GM19468 (cell line): ENCODE data around the gene TPM1.
"Not testable (repeated sequence)": the region's sequence is repeated elsewhere in the genome, so short reads cannot be mapped to it uniquely, and the experiment has no call there.

Experiments
- ATAC-seq: cut with Tn5 transposase; IDR thresholded peaks from one replicate; pipeline ENCODE4 v1.9.1; 2021; ENCODE audit warnings: mild to moderate bottlenecking, moderate library complexity, moderate number of reproducible peaks; ENCODE audit not compliant: unreplicated experiment; ENCODE audit errors: extremely low read depth

The TPM1 gene

DNA sequence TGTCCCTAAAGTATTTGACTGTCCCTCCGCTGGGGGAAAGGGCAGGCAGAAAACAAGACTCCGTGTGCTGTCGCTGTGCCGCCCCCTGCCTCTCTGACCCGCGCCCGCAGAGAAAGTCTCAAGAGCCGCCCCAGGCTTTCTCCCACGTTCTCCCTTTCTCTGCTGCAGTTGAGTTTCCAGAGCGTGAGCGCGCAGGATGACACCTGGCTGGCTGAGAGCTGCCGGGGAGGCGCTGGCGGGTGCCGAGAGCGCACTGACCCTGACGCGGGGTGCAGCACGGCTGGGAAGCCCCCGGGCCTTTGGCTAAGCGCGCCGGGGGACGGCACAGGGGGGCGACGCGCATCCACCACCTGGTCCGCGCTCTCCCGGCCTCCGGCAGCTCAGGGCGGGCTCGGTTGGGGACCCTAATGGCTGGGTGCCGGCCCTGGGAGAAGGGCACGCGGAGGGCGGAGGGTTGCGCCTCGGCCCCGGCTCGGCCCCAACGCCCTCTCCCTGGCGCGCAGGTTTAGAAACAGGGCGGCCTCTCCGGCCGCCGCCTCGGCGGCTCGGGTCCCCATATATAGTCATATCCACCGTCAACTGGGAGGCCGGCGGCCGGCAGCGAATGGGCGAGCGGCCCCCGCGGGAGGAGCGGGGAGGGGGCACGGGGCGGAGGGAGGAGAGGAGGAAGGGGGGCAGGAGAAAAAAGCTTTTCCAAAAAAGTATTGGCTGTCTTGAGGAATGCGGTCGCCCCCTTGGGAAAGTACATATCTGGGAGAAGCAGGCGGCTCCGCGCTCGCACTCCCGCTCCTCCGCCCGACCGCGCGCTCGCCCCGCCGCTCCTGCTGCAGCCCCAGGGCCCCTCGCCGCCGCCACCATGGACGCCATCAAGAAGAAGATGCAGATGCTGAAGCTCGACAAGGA lies at the start of gene TPM1:
Gene TPM1, plus strand, starts transcription at position 774 of the 903 bp plus-strand sequence. Its CDS starts 83 bp downstream, at position 857.
- no peak for ATAC-seq

DNA sequence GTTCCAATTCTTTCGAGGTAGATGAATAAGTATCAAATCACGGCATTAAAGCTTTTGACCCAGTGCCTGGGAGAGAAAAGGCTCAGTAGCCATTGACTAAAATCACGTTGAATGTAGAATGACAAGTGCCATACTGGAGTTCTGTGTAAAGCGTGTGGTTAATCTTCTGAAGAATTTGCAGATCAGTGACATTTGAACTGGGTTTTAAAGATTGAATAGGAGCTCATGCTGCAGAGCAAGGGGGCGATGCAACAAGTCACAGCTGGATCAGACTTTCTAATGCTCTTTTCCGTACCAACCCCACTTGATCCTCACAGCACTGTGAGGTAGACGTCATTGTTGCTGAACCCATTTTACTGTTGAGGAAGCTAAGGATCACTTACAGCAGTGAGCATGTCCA lies 49.5 kb upstream of the TPM1 start:
- ATAC-seq = no peak

DNA sequence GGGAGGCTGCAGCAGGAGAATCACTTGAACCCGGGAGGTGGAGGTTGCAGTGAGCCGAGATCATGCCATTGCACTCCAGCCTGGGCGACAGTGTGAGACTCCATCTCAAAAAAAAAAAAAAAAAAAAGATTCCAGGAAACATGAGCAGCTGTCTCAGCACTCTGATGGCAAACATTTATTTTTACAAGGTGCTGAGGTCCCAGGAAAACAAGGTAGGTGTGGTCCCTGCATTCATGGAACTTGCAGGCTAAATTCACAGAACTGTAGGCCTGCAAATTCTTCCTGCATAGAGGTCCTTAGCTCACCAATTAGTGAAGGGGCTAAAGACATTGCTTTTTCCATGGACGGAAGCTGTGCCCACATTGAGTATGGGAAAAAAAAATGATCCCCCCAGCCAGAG lies 48.9 kb upstream of the TPM1 start:
- not testable (repeated sequence) for ATAC-seq

DNA sequence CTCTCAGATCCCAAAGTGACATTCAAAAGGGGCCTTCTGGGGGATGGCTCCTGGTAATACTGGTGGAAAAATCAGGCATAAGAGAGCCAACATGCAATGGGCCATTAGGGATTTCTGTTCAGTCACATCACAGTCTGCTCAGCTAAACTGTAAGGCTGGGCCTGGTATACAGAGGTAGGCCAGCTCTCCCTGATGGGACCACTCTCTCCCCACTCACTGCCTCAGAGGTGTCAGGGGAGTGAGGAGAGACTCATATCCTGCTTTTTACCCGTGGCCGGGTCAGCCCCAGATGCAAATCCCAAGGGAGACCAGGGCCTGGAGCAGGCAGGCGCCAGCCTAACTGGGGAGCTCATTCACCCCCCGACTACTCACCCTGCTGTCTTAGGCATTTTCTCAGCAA lies 48.1 kb upstream of the TPM1 start:
- ATAC-seq = no peak

DNA sequence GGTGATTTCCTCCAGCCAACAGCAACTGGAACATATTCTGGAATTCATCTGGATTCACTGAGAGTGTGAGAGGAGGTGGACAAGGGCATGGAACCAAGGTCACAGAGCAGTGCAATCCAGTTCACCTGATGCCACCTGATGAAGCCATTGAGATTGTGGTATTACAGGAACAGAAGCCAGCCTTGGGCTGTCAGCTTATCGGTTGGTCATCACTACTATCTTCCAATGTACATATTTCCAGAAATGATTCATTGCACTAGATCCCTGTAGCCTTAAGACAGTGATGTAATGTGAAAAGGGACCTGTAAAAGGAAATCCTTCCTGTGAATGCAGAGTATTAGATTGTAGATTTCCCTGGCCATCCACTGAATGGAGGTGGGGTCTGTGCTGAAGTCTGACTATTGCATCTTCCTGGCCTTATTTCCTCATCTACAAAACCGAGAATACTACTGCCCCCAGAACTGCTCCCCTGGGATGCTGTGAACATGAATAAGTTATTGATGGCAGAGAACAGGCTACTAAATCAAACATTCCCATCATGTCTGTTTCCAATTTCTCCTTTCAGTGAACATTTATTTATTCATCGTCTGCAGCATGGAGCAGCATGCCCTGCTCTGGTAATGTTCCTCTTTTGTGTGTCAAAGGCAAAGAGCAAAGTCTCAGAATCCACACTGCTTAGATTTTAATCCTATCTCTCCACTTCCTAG lies 47.4 kb upstream of the TPM1 start:
- no peak for ATAC-seq

DNA sequence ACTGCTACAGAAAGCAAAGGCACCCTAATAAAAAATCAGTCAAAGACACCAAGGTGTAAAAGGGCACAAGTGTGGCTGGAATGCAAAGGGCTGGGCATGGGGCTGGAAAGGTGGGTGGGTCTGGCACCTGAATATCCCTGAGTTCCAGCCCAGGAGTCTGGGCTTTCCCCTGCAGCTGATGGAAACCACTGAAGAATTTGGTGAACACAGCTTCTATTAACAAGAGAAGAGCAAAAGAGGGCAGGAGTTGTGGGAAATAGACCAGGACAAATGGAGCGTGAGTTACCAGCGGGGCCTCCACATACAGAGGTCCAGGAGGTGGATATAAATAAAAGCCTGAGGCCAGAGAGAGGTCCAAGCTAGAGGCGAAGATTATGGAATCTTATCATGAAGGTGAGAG lies 45.1 kb upstream of the TPM1 start:
- no peak for ATAC-seq

DNA sequence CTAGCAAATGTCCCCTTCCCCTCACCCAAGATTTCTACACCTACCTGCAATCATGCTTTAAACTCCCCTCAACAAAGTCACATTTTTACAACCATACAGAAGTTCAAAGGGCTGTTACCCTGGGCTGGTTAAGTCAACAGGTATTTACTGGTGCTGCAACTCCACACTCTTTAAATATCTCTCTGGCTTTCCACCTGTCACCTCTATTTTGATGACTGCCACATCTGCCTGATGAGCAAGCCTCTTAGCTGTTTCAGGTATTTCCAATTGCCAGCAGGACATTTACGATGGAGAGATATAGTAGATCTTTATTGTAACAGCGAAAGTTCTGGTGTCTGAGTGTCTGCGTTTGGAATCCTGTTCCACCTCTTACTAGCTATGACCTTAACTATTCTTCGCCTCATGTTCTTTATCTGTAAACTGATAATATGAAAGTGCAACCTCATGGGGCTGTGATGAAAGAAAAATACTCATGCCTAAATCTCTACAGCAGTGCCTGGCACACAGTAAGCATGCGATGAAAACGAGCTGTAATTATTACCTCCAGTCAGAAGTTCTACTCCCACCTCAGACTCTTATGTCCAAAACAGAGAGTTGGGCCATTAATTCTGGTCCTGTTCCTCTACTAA lies 44.2 kb upstream of the TPM1 start:
- no peak for ATAC-seq

DNA sequence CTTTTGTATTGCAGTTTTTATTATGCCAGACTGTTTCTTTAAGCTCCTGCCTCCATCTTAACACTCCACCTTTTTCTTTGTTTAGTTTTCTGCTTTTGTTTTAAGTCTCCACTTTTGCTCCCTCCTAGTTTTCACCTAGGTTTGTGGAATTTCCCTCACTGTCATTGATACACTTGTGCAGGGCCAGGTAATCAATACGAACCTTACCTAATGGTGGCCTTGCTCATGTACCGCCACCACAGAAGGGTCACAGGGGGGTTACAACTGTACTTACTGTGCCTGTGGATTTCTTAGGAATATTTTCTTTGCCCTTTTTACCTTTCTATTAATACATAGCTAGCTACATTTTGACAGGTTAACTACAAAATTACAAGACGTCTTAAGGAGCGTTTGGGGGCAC lies 43.4 kb upstream of the TPM1 start:
- no peak for ATAC-seq

DNA sequence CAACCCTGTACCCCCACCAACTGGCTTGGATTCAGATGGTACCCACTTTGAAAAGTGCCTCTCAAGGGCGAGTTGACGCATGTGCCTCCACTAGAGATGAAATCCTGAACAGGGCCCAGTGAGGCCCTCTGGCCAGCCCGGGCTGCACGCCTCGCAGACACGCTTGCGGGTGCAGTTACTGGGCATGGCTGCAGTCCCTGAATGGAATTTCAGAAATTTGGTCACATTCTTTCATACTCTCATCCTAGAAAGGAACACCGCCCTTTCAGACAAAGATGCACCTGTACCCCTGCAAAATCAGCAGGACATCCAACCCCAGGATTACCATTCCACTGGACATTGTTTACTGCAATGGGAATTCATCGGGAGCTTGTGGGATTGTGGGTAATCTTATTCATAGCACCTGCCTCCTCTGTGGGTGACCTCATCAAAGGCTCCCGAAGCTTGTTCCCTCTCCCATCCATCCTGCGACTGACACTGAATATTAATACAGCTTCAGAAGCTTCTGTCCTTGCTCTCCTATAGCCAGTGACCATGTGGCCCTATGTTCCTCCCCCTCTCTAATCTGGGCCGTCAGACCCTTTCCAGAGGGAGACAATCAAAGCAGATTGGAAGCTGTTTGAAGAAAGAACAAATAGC lies 42.5 kb upstream of the TPM1 start:
- no peak for ATAC-seq

DNA sequence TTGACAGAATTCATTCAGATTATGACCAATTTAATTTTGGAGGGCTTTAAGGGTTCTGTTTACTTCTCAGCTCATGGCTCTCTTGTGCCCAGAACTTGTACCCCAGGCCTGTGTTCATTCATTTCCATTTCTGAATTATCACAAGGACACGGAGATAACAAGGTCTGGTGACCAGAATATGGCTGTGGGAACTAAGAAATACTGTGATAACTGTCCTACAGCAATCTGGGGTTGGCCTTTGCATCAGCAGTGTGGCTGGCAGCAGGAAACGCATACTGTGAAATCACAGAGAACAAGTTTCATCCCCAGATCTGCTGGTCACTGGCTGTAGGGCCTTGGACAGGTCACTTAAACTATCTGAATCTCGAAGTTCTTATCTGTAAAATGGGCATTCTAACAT lies 41.8 kb upstream of the TPM1 start:
- ATAC-seq = no peak

DNA sequence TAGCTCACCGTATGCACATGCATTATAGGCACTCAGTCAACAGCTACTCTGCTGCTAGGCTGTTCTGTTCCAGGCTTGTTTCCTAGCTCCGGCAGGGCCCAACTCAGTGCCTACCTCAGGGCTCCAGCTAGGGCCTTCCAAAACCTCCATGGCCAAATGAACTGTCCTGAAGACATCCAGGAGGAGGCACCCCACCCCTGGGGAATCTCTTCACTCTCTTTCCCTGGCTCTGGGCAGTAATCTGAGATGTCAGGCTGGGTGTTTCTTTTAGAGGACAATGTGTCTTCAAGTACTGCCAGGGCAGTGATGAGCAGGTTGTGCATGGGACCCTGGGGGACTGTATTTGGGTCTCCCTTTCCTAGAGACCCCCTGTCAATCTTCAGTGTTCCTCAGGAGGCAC lies 38.3 kb upstream of the TPM1 start:
- ATAC-seq = no peak

DNA sequence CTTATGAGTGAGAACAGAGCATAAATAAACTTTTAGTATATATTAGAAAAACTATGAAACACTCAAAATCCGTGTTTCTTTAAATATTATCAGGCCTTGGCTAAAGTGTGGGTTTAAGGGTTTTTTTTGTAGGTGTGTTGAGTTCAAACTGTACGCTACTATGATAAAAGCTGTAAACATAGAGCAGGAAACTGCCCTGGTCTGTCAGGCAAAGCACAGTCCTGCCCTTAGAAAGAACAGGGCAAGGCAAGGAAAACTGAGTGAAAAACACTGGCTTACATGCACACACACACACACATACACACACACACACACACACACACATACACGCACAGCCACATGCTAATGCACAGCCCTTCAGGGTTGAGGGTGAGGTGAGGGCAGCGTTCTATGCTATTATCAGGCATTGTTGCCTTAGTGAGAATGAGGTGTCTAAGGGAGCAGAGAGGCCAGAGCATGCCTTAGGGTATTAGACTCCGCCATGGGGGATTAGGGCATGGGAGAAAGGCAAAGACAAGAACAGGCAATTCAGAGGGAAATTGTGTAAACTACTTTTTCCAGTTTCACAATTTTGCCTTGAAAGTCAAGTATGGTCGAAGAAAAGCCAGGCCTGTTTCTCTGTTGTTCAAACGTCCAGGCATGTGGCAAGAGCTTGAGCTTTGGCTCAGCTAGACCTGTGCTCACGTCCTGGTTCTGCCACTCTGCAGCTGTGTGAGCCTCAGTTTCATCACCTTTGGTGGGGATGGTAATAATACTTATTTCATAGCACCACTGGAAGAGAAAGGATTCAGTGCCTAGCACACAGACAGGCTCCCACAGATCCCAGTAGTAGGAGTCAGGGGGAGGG lies 36.3 kb upstream of the TPM1 start:
- no peak for ATAC-seq

DNA sequence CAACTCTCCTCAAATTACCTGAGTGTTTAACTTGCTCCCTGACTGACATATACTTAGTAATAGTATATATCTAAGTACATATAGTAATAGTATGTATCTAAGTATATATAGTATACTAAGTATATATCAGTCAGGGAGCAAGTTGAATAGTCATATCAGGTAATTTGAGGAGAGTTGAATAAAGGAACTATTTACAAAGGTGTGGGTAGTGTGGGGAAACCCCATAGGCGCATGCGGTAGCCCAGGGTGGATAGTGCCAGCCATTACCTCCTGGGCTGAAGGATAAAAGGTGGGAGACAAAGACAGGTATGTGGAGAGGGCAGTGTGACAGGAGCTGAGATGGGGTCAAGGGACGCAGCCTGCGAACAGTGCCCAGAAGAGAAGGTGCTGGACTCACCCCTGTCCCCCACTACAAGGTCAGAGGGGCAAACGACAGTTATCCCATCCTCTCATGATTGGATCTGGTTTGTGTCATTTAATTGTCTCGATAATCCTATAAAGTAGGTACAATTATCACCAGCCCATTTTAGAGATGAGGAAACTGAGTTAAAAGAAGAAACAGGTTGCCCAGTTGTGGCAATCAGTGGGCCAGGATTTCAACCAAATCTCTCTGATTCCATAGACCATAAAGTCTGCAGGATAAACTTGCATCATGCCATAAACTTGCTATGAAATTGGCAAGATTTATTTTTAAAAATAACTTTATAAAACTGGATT lies 34.1 kb upstream of the TPM1 start:
- no peak for ATAC-seq

DNA sequence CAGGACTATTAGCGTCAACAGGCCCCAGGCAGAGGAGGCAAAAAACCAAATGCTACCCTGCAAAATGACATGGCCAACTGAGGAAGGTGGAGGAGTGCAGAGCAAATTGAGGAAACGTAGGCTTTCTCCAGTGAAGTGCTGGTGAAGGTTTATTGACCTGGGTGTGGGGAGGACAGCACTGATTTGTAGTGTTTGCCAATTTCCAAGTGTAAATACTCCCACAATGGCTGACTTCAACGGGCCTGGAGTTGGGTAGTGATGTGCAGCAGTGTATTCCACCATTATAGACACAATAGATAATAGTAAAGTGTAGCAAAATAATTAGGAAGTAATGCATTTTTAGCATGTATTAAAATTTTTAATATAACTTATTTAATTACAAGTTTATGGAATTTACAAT lies 32.2 kb upstream of the TPM1 start:
- no peak for ATAC-seq

DNA sequence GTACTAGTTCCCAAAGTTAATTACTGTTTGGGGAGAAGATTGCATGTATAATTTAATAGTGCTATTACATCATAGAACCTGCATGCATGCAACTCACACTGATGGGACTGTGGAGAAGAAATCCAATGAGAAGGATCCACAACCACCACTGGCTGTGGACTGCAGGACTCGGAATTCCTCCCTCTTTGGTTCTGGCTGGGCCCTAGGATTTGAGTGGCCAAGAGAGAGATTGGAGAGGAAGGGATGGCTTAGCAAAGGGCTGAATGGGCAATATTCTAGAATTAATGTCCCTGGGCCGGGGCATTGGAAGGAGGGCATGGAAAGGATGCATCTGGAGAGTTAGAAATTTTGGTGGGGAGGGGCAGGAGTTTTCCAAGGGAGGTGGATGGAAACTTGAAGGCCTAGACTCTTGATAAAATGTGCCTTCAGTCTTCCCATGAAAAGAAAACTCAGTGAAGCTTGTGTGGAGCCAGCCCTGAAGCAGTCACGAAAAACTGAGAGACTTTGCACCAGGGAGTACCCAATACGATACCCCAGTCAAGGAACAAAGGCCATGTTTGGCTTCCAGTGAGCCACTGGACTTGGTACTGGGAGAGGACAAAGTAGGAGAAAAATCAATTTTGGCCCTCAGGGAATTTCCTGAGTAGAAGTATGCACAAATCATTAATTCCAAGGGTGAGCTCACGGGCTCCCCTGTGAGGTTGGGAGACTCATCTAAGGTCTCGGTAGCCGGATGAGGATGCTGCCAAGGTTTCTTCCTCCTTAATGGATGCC lies 31.4 kb upstream of the TPM1 start:
- ATAC-seq = no peak

DNA sequence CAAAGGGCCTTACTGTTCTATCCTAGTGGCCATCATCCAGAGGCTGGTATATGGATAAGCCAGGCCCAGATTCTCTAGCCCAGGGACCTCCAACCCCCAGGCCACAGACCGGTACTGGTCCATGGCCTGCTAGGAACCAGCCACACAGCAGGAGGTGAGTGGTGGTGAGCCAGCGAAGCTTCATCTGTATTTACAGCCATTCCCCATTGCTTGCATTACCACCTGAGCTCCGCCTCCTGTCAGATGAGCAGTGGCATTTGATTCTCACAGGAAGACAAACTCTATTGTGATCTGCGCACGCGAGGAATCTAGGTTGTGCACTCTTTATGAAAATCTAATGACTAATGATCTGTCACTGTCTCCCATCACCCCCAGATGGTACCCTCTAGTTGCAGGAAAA lies 30.1 kb upstream of the TPM1 start:
- ATAC-seq = no peak

DNA sequence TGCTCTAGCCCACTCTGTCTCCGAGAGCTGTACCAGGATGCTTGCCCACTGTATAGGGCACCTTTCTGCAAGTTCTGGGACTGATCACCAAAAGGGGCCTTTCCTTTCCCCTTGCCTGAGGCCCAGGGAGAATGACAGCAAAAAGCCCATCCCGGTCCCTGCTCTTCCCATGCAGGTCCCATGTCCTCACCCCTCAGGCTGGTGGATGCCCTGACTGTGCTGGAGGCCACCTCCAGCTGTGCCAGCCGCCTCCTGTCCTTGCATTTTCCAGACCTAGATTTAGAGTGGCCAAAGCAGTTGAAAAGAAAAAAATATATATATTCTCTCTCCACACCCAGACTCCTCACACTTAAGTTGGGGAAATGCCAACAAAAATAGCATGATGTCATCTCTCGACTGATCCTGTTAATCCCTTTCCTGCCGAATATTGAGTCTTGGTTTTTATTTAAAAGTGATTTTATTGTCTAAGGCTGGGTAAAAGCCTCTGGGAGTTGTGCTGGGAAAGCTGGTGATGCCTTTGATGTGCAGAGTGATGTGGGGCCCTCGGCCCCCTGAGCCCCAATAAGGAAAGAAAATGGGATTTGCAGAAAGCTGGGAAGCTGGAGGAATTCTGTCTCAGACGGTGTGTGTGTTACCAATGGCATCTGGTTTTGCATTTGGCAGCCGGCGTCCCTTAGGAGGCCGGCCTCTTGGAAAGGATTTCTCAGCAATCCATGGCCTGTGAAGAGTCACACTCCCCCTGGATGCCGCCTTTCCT lies 29.3 kb upstream of the TPM1 start:
- no peak for ATAC-seq

DNA sequence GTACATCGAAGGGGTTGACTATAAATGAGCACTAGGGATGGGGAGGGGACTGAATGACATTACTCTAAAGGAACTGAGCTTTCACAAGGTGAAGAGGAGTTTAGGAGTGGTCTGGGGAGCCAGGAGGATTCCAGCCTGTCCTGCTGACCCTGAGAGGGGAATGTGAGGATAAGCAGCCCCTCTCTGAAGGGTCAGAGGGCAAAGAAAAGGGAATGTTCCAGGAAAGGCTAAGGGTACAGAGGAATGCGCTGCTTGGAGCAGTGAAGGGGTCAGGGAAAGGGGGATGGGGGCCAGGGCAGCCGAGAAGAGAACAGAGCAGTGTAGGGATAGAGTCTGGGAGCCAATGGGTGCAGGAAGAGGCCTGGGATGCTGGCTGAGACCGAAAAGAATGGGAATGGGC lies 28.0 kb upstream of the TPM1 start:
- ATAC-seq = no peak
